SK-N-SH (cell line): ENCODE data around the gene PAM16.

ENCODE experiments used
- CHD2 ChIP-seq: fragments of 150-350 bp; IDR thresholded peaks from 2 replicates; pipeline ENCODE4 v1.6.1; 2018; ENCODE audit warnings: low read length; ENCODE audit not compliant: partially characterized antibody
- ELF1 ChIP-seq: IDR thresholded peaks from 2 replicates; pipeline ENCODE4 v1.4.0; 2012
- GABPA ChIP-seq: IDR thresholded peaks from 2 replicates; pipeline ENCODE4 v1.4.0; 2012; ENCODE audit warnings: low read depth, mild to moderate bottlenecking
- JUND ChIP-seq: IDR thresholded peaks from 2 replicates; pipeline ENCODE4 v1.4.0; 2012
- MXI1 ChIP-seq: IDR thresholded peaks from 2 replicates; pipeline ENCODE4 v1.6.1; 2012; ENCODE audit warnings: mild to moderate bottlenecking, low read depth, low read length, improper control_type of control experiment
- RCOR1 ChIP-seq: fragments of 150-350 bp; IDR thresholded peaks from 2 replicates; pipeline ENCODE4 v1.6.1; 2017; ENCODE audit warnings: antibody characterized with exemption, low read length
- RFX5 ChIP-seq: IDR thresholded peaks from 2 replicates; pipeline ENCODE4 v1.6.1; 2012; ENCODE audit warnings: mild to moderate bottlenecking, improper control_type of control experiment, low read length
- TCF12 ChIP-seq: IDR thresholded peaks from 2 replicates; pipeline ENCODE4 v1.4.0; 2012
- TF ChIP-seq, protein P1 (sequence below): IDR thresholded peaks from 2 replicates; pipeline ENCODE4 v1.4.0; 2012; ENCODE audit warnings: low read depth
- TF ChIP-seq, protein P2 (sequence below): fragments of 200-600 bp; sonication (generic); IDR thresholded peaks from 2 replicates; pipeline ENCODE4 v1.6.1; 2017; ENCODE audit warnings: antibody characterized with exemption, mild to moderate bottlenecking, moderate library complexity
- TF ChIP-seq, protein P3 (sequence below): fragments of 150-350 bp; IDR thresholded peaks from 2 replicates; pipeline ENCODE4 v1.6.1; 2017; ENCODE audit warnings: antibody characterized with exemption, low read length, low read depth, borderline replicate concordance
- TF ChIP-seq, protein P4 (sequence below): IDR thresholded peaks from 2 replicates; pipeline ENCODE4 v1.6.1; 2012; ENCODE audit warnings: mild to moderate bottlenecking, low read depth, low read length, moderate library complexity

DNA sequence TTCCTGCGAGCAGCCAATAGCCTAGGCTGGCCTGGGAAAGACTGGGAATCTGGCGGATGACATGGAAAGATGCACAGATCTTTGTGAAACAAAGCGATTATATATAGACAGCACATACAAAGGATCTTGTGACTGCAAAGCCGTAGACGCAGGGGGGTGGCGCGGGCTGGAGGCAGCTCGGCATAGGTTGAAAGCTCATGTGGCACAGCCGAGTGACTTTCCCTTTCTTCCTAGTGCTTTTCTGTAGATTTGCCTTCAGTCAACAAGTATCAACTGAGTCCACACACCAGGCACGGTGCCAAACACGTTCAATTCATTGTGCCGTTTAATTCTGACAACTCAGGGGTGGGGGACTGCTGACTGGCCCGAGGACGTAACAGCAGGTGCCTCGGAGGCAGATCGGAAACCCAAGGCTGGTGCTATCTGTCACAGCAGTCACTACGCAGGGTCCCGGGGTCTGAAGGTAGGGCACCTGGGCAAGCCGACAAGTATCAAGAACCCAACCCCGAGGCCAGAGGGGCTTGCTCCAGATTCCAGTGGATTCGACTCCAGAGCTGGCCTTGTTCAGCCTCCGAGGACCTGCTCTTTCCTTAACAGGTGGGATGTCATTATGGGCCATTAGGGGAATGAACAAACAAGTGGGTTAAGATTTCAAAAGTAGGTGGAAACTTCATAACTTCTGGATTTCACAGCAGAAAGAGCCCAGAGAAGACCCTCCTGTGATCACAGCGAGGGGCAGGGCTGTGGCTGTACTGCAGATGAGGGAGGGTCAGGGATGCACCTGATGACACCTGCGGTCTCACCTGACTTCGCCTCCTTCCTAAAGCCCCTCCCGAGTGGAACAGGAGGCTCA, 5.9 kb downstream of the PAM16 start:
- TF ChIP-seq RCOR1: no peak
- TF ChIP-seq MXI1: no peak
- TF ChIP-seq, protein P1, sequence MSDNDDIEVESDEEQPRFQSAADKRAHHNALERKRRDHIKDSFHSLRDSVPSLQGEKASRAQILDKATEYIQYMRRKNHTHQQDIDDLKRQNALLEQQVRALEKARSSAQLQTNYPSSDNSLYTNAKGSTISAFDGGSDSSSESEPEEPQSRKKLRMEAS: no peak
- TF ChIP-seq GABPA: no peak
- TF ChIP-seq, protein P2, sequence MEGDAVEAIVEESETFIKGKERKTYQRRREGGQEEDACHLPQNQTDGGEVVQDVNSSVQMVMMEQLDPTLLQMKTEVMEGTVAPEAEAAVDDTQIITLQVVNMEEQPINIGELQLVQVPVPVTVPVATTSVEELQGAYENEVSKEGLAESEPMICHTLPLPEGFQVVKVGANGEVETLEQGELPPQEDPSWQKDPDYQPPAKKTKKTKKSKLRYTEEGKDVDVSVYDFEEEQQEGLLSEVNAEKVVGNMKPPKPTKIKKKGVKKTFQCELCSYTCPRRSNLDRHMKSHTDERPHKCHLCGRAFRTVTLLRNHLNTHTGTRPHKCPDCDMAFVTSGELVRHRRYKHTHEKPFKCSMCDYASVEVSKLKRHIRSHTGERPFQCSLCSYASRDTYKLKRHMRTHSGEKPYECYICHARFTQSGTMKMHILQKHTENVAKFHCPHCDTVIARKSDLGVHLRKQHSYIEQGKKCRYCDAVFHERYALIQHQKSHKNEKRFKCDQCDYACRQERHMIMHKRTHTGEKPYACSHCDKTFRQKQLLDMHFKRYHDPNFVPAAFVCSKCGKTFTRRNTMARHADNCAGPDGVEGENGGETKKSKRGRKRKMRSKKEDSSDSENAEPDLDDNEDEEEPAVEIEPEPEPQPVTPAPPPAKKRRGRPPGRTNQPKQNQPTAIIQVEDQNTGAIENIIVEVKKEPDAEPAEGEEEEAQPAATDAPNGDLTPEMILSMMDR: no peak
- TF ChIP-seq, protein P3, sequence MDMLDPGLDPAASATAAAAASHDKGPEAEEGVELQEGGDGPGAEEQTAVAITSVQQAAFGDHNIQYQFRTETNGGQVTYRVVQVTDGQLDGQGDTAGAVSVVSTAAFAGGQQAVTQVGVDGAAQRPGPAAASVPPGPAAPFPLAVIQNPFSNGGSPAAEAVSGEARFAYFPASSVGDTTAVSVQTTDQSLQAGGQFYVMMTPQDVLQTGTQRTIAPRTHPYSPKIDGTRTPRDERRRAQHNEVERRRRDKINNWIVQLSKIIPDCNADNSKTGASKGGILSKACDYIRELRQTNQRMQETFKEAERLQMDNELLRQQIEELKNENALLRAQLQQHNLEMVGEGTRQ: no peak
- TF ChIP-seq RFX5: no peak
- TF ChIP-seq ELF1: no peak
- no peak for TF ChIP-seq JUND
- no peak for TF ChIP-seq TCF12
- no peak for TF ChIP-seq CHD2
- TF ChIP-seq, protein P4, sequence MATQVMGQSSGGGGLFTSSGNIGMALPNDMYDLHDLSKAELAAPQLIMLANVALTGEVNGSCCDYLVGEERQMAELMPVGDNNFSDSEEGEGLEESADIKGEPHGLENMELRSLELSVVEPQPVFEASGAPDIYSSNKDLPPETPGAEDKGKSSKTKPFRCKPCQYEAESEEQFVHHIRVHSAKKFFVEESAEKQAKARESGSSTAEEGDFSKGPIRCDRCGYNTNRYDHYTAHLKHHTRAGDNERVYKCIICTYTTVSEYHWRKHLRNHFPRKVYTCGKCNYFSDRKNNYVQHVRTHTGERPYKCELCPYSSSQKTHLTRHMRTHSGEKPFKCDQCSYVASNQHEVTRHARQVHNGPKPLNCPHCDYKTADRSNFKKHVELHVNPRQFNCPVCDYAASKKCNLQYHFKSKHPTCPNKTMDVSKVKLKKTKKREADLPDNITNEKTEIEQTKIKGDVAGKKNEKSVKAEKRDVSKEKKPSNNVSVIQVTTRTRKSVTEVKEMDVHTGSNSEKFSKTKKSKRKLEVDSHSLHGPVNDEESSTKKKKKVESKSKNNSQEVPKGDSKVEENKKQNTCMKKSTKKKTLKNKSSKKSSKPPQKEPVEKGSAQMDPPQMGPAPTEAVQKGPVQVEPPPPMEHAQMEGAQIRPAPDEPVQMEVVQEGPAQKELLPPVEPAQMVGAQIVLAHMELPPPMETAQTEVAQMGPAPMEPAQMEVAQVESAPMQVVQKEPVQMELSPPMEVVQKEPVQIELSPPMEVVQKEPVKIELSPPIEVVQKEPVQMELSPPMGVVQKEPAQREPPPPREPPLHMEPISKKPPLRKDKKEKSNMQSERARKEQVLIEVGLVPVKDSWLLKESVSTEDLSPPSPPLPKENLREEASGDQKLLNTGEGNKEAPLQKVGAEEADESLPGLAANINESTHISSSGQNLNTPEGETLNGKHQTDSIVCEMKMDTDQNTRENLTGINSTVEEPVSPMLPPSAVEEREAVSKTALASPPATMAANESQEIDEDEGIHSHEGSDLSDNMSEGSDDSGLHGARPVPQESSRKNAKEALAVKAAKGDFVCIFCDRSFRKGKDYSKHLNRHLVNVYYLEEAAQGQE: no peak
